ENCODE data around the gene CETN1.

DNA sequence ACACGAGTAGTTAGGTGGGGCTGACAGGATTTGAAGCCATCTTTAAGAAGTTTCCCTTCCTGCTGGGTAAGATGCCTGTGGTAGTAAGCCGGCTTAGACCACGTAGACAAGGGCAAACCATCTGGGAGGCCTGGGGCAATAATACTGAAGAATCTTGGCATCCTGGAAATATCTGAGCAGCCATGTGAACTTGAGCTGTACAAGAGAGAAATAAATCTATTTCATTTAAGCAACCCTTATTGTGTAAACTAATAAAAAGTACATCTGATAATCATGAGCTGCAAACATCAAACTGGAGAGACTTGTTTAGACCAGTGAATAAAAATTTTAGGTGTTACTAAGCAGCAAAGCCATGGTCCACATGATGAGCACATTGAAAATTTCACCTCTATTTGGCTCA, 11.4 kb upstream of the CETN1 start:
- TF ChIP-seq, protein P1, sequence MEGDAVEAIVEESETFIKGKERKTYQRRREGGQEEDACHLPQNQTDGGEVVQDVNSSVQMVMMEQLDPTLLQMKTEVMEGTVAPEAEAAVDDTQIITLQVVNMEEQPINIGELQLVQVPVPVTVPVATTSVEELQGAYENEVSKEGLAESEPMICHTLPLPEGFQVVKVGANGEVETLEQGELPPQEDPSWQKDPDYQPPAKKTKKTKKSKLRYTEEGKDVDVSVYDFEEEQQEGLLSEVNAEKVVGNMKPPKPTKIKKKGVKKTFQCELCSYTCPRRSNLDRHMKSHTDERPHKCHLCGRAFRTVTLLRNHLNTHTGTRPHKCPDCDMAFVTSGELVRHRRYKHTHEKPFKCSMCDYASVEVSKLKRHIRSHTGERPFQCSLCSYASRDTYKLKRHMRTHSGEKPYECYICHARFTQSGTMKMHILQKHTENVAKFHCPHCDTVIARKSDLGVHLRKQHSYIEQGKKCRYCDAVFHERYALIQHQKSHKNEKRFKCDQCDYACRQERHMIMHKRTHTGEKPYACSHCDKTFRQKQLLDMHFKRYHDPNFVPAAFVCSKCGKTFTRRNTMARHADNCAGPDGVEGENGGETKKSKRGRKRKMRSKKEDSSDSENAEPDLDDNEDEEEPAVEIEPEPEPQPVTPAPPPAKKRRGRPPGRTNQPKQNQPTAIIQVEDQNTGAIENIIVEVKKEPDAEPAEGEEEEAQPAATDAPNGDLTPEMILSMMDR (IDR thresholded peaks at IDR 0.05) = no peak
- TF ChIP-seq EZH2 (IDR thresholded peaks at IDR 0.05; ENCODE audit: borderline replicate concordance, insufficient read depth, low read depth, low read length, poor library complexity, severe bottlenecking) = no peak
